WI38 (cell line): Measurements from ENCODE around the gene TESK2.
"Not testable (repeated sequence)": the region's sequence is repeated elsewhere in the genome, so short reads cannot be mapped to it uniquely, and the experiment has no call there.

Experiments used
- H3K4me3 ChIP-seq: 2 replicates; pipeline ENCODE4 v1.5.1; 2011; ENCODE audit warnings: low read depth, mild to moderate bottlenecking, control low read depth, low read length
- TF ChIP-seq, protein P1 (sequence below): IDR thresholded peaks from 2 replicates; pipeline ENCODE4 v1.5.1; 2012; ENCODE audit warnings: low read depth, mild to moderate bottlenecking, control low read depth, low read length

The TESK2 gene

DNA sequence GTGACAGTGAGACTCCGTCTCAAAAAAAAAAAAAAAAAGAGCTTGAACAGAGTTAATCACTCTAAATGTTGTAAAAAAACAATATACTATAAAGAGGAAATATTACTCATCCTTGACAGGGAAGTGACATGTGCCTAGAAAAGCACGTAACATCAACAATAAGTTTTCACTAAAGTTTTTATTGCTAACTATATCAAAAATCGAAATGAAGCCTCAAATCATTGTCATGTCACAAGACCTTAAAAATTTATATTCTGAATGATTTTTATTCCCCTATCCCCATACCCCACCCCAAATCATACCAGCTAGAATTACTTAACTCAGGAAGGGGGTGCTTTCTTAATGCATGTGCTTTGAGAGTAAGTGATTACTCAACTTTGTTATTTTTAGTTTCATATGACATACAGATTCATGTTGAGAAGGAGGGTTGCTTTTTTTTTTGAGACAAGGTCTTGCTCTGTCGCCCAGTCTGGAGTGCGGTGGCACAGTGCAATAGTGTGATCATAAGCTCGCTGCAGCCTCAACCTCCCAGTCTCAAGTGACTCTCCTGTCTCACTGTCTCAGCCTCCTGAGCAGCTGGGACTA lies 97.2 kb downstream of the TESK2 start:
- TF ChIP-seq, protein P1, sequence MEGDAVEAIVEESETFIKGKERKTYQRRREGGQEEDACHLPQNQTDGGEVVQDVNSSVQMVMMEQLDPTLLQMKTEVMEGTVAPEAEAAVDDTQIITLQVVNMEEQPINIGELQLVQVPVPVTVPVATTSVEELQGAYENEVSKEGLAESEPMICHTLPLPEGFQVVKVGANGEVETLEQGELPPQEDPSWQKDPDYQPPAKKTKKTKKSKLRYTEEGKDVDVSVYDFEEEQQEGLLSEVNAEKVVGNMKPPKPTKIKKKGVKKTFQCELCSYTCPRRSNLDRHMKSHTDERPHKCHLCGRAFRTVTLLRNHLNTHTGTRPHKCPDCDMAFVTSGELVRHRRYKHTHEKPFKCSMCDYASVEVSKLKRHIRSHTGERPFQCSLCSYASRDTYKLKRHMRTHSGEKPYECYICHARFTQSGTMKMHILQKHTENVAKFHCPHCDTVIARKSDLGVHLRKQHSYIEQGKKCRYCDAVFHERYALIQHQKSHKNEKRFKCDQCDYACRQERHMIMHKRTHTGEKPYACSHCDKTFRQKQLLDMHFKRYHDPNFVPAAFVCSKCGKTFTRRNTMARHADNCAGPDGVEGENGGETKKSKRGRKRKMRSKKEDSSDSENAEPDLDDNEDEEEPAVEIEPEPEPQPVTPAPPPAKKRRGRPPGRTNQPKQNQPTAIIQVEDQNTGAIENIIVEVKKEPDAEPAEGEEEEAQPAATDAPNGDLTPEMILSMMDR: no peak
- no peak overlapping the region for H3K4me3 ChIP-seq

DNA sequence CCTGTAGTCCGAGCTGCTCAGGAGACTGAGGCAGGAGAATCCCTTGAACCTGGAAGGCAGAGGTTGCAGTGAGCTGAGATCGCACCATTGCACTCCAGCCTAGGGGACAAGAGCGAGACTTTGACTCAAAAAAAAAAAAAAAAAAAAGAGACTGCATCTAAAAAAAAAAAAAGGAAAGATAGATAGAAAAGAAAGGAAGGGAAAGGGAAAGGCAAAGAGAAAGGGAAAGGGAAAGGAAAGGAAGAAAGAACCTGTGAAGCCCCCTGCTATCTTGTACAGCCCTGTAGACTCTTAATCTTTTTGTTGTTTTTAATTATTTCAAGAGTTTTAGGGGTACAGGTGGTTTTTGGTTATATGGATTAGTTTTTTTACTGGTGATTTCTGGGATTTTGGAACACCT lies 104.7 kb downstream of the TESK2 start:
- TF ChIP-seq, protein P1: no peak
- no peak overlapping the region for H3K4me3 ChIP-seq

DNA sequence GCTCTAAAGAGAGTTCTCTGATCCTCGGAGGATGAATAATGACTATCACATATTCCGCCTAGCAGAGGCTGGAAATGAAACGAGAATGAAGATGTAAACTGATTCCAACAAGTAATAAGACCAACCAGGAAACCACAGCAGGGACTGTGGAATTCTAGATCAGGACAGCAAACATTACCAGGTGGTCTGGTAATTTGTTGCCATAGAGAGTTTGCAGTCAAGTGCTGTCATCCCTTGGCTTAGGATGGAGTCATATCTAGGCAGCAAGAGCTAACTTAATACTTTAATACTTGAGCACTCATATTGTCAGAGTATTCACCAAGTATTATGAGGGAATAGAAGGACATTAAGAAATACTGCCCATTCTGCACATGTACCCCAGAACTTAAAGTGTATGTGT lies 105.7 kb downstream of the TESK2 start:
- TF ChIP-seq, protein P1: no peak
- no peak overlapping the region for H3K4me3 ChIP-seq

DNA sequence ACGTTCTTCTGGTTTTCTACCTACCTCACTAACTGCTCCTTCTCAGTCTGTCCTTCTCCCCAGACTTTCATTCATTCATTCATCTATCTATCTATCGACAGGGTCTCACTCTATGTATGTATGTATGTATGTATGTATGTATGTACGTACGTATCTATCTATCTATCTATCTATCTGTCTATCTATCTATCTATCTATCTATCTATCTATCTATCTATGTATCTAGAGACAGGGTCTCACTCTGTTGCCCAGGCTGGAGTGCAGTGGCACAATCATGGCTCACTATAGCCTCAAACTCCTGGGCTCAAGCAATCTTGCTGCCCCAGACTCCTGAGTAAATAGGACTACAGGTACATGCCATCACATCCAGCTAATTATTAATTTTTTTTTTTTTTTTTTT lies 106.8 kb downstream of the TESK2 start:
- not testable (repeated sequence) for H3K4me3 ChIP-seq

DNA sequence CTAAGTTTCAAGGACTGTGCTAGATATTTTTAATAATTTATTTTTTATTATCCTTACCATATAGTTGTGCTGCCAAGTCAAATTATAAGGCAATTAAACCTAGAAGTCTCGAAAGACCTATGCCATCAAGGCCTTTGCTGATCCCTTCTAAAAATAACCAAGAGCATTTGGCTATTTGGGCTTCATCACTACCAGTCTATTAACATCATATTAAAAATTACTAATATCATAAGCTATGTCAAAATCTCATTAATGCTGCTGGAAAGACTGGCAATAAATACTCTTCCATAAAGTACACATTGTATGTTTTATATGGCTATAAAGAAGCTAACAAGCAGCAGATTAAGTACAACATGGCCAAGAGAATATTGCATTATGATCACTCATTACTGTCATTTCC lies 107.8 kb downstream of the TESK2 start:
- TF ChIP-seq, protein P1: no peak
- H3K4me3 ChIP-seq: no peak overlapping the region

DNA sequence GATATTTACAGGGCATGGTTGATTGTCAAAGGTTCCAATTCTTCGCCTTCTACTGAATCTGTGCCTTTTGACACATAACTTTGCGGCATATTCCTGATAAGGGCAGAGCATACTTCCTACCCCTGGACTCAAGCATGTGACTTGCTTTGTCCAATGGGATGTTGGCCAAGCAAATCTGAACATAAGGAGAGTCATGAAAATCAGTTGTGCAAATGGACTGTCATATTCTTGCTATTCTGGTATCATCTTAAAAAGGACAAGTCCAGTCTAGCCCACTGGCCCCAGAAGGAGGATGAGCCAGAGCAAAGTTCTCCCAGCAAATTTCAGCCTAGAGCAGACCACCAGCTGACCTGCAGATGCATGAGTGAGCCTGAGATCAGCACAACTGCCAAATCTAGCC lies 109.7 kb downstream of the TESK2 start:
- H3K4me3 ChIP-seq: no peak overlapping the region
- TF ChIP-seq, protein P1: no peak

DNA sequence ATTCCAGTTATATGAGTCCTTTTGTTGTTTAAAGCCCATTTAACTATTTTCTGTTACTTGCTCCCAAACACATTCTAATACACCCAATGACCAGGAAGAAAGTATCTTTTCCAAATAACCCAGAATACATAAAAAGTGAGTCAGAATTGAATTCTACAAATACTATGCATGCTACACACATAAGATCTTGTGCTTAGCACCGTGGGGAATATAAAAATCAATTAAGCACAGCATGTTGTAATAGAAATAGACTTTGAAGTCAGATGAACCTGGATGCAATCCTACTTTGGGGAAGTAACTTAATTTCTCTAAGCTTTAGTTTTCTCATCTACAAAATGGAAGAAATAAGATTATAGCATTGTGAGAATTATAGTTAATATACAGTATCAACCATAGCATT lies 110.2 kb downstream of the TESK2 start:
- TF ChIP-seq, protein P1: no peak
- no peak overlapping the region for H3K4me3 ChIP-seq

DNA sequence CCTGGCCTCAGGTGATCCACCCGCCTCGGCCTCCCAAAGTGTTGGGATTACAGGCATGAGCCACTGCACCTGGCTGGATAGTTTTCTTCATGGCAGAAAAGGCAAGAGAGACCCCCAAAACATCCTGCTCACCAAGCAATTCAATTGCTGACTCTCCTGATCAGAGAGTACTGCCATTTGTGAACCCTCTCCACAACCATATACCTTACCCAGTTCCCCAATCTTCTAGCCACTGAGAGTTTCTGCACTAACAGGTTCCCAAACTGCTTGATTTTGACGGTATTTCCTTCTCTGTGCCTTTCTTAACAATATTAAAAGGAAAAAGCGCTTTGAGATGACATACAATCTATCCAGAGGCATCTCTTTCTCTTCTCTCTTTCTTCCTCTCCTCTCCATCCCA lies 110.8 kb downstream of the TESK2 start:
- H3K4me3 ChIP-seq: no peak overlapping the region
- TF ChIP-seq, protein P1: no peak
